K562 (cell line): Measurements from ENCODE around the gene PTPRG.

Experiments used
- EZH2 ChIP-seq: IDR thresholded peaks from 2 replicates; pipeline ENCODE4 v1.6.1; 2012; ENCODE audit warnings: low read depth, mild to moderate bottlenecking, inconsistent platforms, low read length, borderline replicate concordance
- FOXM1 ChIP-seq, 2 experiments: fragments of 450-650 bp in 1 of 2; sonication (generic) in 1 of 2; formaldehyde crosslinking in 1 of 2; IDR thresholded peaks; 2 replicates each; pipeline versions ENCODE4 v1.6.1 to v1.9.0; 2017 to 2022; ENCODE audit warnings: low read depth in 2 of 2, mild to moderate bottlenecking in 2 of 2, missing genetic modification reagents in 1 of 2, moderate library complexity in 1 of 2
- JUND ChIP-seq, 2 experiments: IDR thresholded peaks; 2 replicates in 1 of 2; 3 replicates in 1 of 2; pipeline ENCODE4 v1.6.1; 2011; ENCODE audit warnings: borderline replicate concordance in 2 of 2, low read depth in 2 of 2, low read length in 2 of 2, improper control_type of control experiment in 1 of 2, missing biosample characterization in 1 of 2, missing genetic modification characterization in 1 of 2, missing genetic modification reagents in 1 of 2
- L3MBTL2 ChIP-seq: fragments of 450-650 bp; IDR thresholded peaks from 2 replicates; pipeline ENCODE4 v1.6.1; 2016; ENCODE audit warnings: mild to moderate bottlenecking, moderate library complexity
- TGIF2 ChIP-seq: sonication (generic); formaldehyde crosslinking; IDR thresholded peaks from 2 replicates; pipeline ENCODE4 v1.8.1; 2022; ENCODE audit warnings: mild to moderate bottlenecking, missing genetic modification reagents, moderate library complexity
- TF ChIP-seq, protein P1 (sequence below), 3 experiments: IDR thresholded peaks in 2 of 3; conservative IDR thresholded peaks in 1 of 3; 2 replicates each; pipeline ENCODE4 v1.5.1; 2011 to 2012; ENCODE audit warnings: low read length in 3 of 3, mild to moderate bottlenecking in 3 of 3, control low read depth in 2 of 3, improper control_type of control experiment in 1 of 3, inconsistent platforms in 1 of 3, low read depth in 1 of 3, mixed read lengths in 1 of 3, moderate library complexity in 1 of 3; ENCODE audit not compliant: insufficient read depth in 2 of 3

DNA sequence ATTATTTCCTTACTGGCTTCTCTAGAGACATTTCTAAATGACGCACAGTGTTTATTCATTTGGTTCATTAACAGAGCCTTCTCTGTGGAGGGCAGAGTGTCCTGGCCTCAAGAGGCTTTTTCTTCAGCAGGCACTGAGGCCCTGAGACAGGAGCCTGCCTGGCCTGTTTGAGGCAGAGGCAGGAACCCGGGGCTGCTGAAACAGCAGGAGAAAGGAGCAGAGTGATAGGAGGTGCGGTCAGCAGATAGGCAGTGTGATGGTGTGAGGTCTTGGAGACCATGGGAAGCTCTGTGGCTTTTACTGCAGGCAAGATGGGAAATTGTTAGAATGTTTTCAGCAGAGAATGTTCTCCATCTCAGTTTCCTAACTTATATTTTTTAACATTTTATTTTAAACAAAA is 453.7 kb downstream of the PTPRG start:
- TF ChIP-seq FOXM1 (IDR thresholded peaks at IDR 0.05; ENCODE audit: low read depth) = no peak
- TF ChIP-seq FOXM1 (CRISPR knock-in tag; IDR thresholded peaks at IDR 0.05; ENCODE audit: low read depth) = no peak
- TF ChIP-seq, protein P1, sequence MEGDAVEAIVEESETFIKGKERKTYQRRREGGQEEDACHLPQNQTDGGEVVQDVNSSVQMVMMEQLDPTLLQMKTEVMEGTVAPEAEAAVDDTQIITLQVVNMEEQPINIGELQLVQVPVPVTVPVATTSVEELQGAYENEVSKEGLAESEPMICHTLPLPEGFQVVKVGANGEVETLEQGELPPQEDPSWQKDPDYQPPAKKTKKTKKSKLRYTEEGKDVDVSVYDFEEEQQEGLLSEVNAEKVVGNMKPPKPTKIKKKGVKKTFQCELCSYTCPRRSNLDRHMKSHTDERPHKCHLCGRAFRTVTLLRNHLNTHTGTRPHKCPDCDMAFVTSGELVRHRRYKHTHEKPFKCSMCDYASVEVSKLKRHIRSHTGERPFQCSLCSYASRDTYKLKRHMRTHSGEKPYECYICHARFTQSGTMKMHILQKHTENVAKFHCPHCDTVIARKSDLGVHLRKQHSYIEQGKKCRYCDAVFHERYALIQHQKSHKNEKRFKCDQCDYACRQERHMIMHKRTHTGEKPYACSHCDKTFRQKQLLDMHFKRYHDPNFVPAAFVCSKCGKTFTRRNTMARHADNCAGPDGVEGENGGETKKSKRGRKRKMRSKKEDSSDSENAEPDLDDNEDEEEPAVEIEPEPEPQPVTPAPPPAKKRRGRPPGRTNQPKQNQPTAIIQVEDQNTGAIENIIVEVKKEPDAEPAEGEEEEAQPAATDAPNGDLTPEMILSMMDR (IDR thresholded peaks at IDR 0.05 in 2 of 3, conservative IDR thresholded peaks at IDR 0.05 in 1 of 3; ENCODE audit: insufficient read depth in 2 of 3, low read depth in 1 of 3, low read length in 3 of 3) = no peak
- TF ChIP-seq JUND (IDR thresholded peaks at IDR 0.05; ENCODE audit: borderline replicate concordance, low read depth, low read length) = no peak
- no peak for TF ChIP-seq JUND (tag; IDR thresholded peaks at IDR 0.05; ENCODE audit: borderline replicate concordance, low read depth, low read length)
- TF ChIP-seq TGIF2 (CRISPR knock-in tag) = no peak
- no peak for TF ChIP-seq L3MBTL2
- no peak for TF ChIP-seq EZH2
